Muscle layer of duodenum (tissue), 2 donors: ENCODE data around the gene HNF1B.
A peak's percentile ranks its signal among the peaks of the same experiment; 100 is the strongest.

Experiments
- H3K27ac ChIP-seq: one replicate; pipeline ENCODE4 v1.7.0; 2013; ENCODE audit warnings: mild to moderate bottlenecking, low read length
- H3K27me3 ChIP-seq: one replicate; pipeline ENCODE4 v1.7.0; 2013; ENCODE audit warnings: low read depth, mild to moderate bottlenecking, control low read depth, low read length
- H3K36me3 ChIP-seq, 2 donors: one replicate each; pipeline ENCODE4 v1.7.0; 2013; ENCODE audit warnings: low read length in 2 of 2, control low read depth in 1 of 2, mild to moderate bottlenecking in 1 of 2; ENCODE audit not compliant: insufficient read depth in 2 of 2, control insufficient read depth in 1 of 2
- H3K4me1 ChIP-seq, 2 donors: one replicate each; pipeline ENCODE4 v1.7.0; 2013; ENCODE audit warnings: low read length in 2 of 2, mild to moderate bottlenecking in 2 of 2, control low read depth in 1 of 2, moderate library complexity in 1 of 2; ENCODE audit not compliant: insufficient read depth in 2 of 2, control insufficient read depth in 1 of 2
- H3K4me3 ChIP-seq, 2 donors: one replicate each; pipeline ENCODE4 v1.7.0; 2013; ENCODE audit warnings: low read length in 2 of 2, low read depth in 1 of 2, mild to moderate bottlenecking in 1 of 2
- H3K9me3 ChIP-seq, 2 donors: one replicate each; pipeline ENCODE4 v1.7.0; 2013; ENCODE audit warnings: low read length in 2 of 2, control low read depth in 1 of 2, mild to moderate bottlenecking in 1 of 2; ENCODE audit not compliant: control insufficient read depth in 1 of 2
- donor health status: healthy.

Gene HNF1B

GRCh38 chr17:37714897-37715296 is 30.0 kb downstream of the HNF1B start:
- Histone ChIP-seq H3K4me3 (no peak overlapping the region), H3K27ac (no peak overlapping the region), H3K4me1 (peaks cover 0 to 10% of the 10 kb centered on the region in 2 donors), H3K27me3 (peaks cover 10% of the 10 kb centered on the region), H3K9me3 (no peaks in the 10 kb centered on the region), H3K36me3 (no peaks in the 10 kb centered on the region)

- no peak overlapping the region for H3K27ac ChIP-seq
- H3K4me3 ChIP-seq = no peak overlapping the region
- no peaks in the 10 kb centered on the region for H3K9me3 ChIP-seq
- no peaks in the 10 kb centered on the region for H3K36me3 ChIP-seq
- peaks cover 9% of the 10 kb centered on the region for H3K27me3 ChIP-seq
- peaks cover 0 to 10% of the 10 kb centered on the region in 2 donors for H3K4me1 ChIP-seq
Measured at GRCh38 chr17:37713624-37714023, 31.2 kb downstream of the HNF1B start.

GRCh38 chr17:37713028-37713431 is 31.8 kb downstream of the HNF1B start:
- Histone ChIP-seq H3K9me3 (no peaks in the 10 kb centered on the region), H3K27ac (no peak overlapping the region), H3K36me3 (no peaks in the 10 kb centered on the region), H3K27me3 (peaks cover 5% of the 10 kb centered on the region), H3K4me1 (peaks cover 0 to 10% of the 10 kb centered on the region in 2 donors), H3K4me3 (no peak overlapping the region)

- no peaks in the 10 kb centered on the region for H3K4me1 ChIP-seq
- H3K27me3 ChIP-seq = peaks cover 5% of the 10 kb centered on the region
- no peak overlapping the region for H3K4me3 ChIP-seq
- peak overlapping the region; percentile 10 for H3K27ac ChIP-seq
- H3K36me3 ChIP-seq = no peaks in the 10 kb centered on the region
- no peaks in the 10 kb centered on the region for H3K9me3 ChIP-seq
Measured at GRCh38 chr17:37711113-37711512, 33.7 kb downstream of the HNF1B start.

- H3K4me1 ChIP-seq = no peaks in the 10 kb centered on the region
Measured at GRCh38 chr17:37710344-37710886, 34.4 kb downstream of the HNF1B start.

GRCh38 chr17:37708616-37709212 is 36.1 kb downstream of the HNF1B start:
- peaks cover 5% of the 10 kb centered on the region for H3K27me3 ChIP-seq
- H3K4me1 ChIP-seq = no peaks in the 10 kb centered on the region
- H3K9me3 ChIP-seq = no peaks in the 10 kb centered on the region
- H3K36me3 ChIP-seq = no peaks in the 10 kb centered on the region
- H3K4me3 ChIP-seq = no peak overlapping the region
- peak overlapping the region; percentile 85 for H3K27ac ChIP-seq

More at GRCh38 chr17:37710344-37710886, 34.4 kb downstream of the HNF1B start:
- H3K4me3 ChIP-seq = no peak overlapping the region
- H3K9me3 ChIP-seq = no peaks in the 10 kb centered on the region
- peak overlapping the region; percentile 10 for H3K27ac ChIP-seq
- peaks cover 5% of the 10 kb centered on the region for H3K27me3 ChIP-seq
- H3K36me3 ChIP-seq = no peaks in the 10 kb centered on the region

GRCh38 chr17:37708008-37708615 is 36.7 kb downstream of the HNF1B start:
- Histone ChIP-seq H3K27ac (peak overlapping the region; percentile 85), H3K9me3 (no peaks in the 10 kb centered on the region), H3K4me1 (no peaks in the 10 kb centered on the region), H3K36me3 (no peaks in the 10 kb centered on the region), H3K4me3 (no peak overlapping the region), H3K27me3 (peaks cover 5% of the 10 kb centered on the region)

GRCh38 chr17:37706446-37706845 is 38.4 kb downstream of the HNF1B start:
- Histone ChIP-seq H3K27ac (no peak overlapping the region), H3K27me3 (peaks cover under 1% of the 10 kb centered on the region), H3K4me3 (no peak overlapping the region), H3K4me1 (no peaks in the 10 kb centered on the region), H3K36me3 (no peaks in the 10 kb centered on the region), H3K9me3 (no peaks in the 10 kb centered on the region)

- H3K4me3 ChIP-seq = no peak overlapping the region
- H3K36me3 ChIP-seq = no peaks in the 10 kb centered on the region
- no peaks in the 10 kb centered on the region for H3K9me3 ChIP-seq
- no peaks in the 10 kb centered on the region for H3K27me3 ChIP-seq
- no peaks in the 10 kb centered on the region for H3K4me1 ChIP-seq
- H3K27ac ChIP-seq = no peak overlapping the region
Measured at GRCh38 chr17:37702598-37702997, 42.3 kb downstream of the HNF1B start.

GRCh38 chr17:37701496-37701898 is 43.4 kb downstream of the HNF1B start:
- Histone ChIP-seq H3K27ac (no peak overlapping the region), H3K27me3 (no peaks in the 10 kb centered on the region), H3K4me1 (no peaks in the 10 kb centered on the region), H3K36me3 (no peaks in the 10 kb centered on the region), H3K4me3 (no peak overlapping the region), H3K9me3 (no peaks in the 10 kb centered on the region)

- Histone ChIP-seq H3K9me3 (no peaks in the 10 kb centered on the region), H3K27ac (no peak overlapping the region), H3K4me1 (no peaks in the 10 kb centered on the region), H3K36me3 (no peaks in the 10 kb centered on the region), H3K4me3 (no peak overlapping the region), H3K27me3 (no peaks in the 10 kb centered on the region)
Measured at GRCh38 chr17:37700881-37701280, 44.0 kb downstream of the HNF1B start.
